GM23248 (cell line): ENCODE results near the gene SERPINI2.

ENCODE experiments used
- EZH2 ChIP-seq: fragments of 200-600 bp; sonication (generic); IDR thresholded peaks from 2 replicates; pipeline ENCODE4 v1.6.1; 2018; ENCODE audit warnings: antibody characterized with exemption, mild to moderate bottlenecking; ENCODE audit not compliant: insufficient read depth, poor library complexity, severe bottlenecking
- EZH2phosphoT487 ChIP-seq: fragments of 200-600 bp; sonication (generic); IDR thresholded peaks from 2 replicates; pipeline ENCODE4 v1.6.1; 2018; ENCODE audit warnings: antibody characterized with exemption, moderate library complexity, mild to moderate bottlenecking, low read depth; ENCODE audit not compliant: insufficient read depth

DNA sequence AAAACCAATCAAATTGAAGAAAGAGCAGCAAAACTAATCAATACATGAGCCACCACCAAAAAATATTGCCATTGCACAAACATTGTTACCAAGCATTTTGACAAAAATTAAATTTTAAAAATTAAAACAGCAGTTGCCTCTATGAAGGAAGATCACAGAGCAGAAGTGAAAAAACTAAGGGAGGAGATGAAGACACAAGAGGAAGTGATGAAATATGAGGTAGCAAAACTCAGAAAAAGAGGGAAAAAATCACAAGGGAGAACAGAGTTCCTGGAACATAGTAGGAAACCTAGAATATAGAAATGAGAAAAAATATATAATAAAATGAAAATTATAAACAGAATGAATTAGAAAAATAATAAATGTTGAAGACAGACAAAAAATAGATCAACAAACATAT, 7.3 kb upstream of the SERPINI2 start:
- TF ChIP-seq EZH2 (no peak), EZH2phosphoT487 (no peak)
